Tibial artery (tissue), 4 donors: ENCODE data around the gene MDFIC.
A peak's percentile ranks its signal among the peaks of the same experiment; 100 is the strongest.

Experiments used
- DNase-seq, 2 donors: peaks; one replicate each; pipeline ENCODE4 v3.0.0-alpha.2; 2019
- H3K27ac ChIP-seq, 2 donors: fragments of 200-600 bp; sonication (generic) in 1 of 2; 1 replicate in 1 of 2; 2 replicates in 1 of 2; pipeline ENCODE4 v1.5.1; 2018 to 2019; ENCODE audit warnings: mild to moderate bottlenecking in 1 of 2
- H3K27me3 ChIP-seq, 2 donors: fragments of 200-600 bp; sonication (generic) in 1 of 2; one replicate each; pipeline versions ENCODE4 v1.5.1 to v1.6.0; 2016 to 2019
- H3K36me3 ChIP-seq, 3 donors: fragments of 200-600 bp; sonication (generic) in 2 of 3; one replicate each; pipeline ENCODE4 v1.5.1; 2016 to 2019; ENCODE audit warnings: mild to moderate bottlenecking in 2 of 3
- H3K4me1 ChIP-seq, 4 donors: fragments of 200-600 bp; sonication (generic) in 2 of 4; 1 replicate in 3 of 4; 2 replicates in 1 of 4; pipeline ENCODE4 v1.5.1; 2016 to 2019
- H3K4me3 ChIP-seq, 2 donors: fragments of 200-600 bp; sonication (generic) in 1 of 2; 1 replicate in 1 of 2; 2 replicates in 1 of 2; pipeline ENCODE4 v1.5.1; 2018 to 2019; ENCODE audit warnings: mild to moderate bottlenecking in 2 of 2
- H3K9me3 ChIP-seq, 3 donors: fragments of 200-600 bp; sonication (generic) in 1 of 3; one replicate each; pipeline ENCODE4 v1.5.1; 2016 to 2019
- intact Hi-C: fragments of 100-400 bp; cut with DNase I; formaldehyde crosslinking; loops from one replicate; pipeline ENCODE4 v1.15.0; 2023; ENCODE audit warnings: low total_unique reads
- TF ChIP-seq, protein P1 (sequence below), 2 experiments: fragments of 200-600 bp in 1 of 2; fragments of 450-650 bp in 1 of 2; IDR thresholded peaks; one replicate each; pipeline ENCODE4 v1.5.1; 2017 to 2019; ENCODE audit warnings: antibody characterized with exemption in 2 of 2, mild to moderate bottlenecking in 1 of 2, moderate library complexity in 1 of 2

Gene MDFIC

DNA sequence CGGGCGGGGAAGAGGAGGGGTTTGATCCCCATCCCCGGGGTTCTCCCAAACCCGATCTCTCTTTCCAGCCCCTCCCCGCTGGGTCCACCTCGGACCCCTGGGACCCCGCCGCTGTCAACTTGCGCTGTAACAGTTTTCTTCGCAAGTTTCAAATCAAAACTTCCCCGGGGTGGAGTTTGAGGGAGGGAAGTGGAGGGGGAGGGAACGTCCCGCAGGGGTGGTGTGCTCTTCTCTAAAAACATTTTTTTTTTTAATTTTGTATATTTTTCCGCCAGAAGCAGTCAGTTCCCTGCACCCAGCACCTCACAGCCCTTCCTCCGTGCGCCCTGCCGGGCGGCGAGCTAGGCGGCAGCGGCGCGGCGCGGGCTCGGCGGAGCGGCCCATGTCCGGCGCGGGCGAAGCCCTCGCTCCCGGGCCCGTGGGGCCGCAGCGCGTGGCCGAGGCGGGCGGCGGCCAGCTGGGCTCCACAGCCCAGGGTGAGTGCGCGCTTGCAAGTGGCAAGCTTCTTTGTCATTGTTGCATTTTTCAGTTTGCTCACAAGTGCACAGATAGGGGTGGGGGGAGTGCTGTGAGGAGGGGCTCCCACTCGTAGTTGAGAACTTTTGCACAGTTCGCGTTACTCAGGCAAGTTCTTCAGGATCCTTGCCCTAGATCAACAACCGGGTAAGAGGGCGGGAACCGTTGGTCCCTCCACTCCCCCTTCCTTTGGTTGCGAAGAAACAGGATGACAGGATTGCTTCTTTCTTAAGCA lies 933 bp downstream of the MDFIC start:
- Histone ChIP-seq H3K36me3 (no peaks in the 10 kb centered on the region), H3K9me3 (no peaks in the 10 kb centered on the region), H3K27me3 (no peaks in the 10 kb centered on the region), H3K27ac (peak overlapping the region; percentile 93 to 96), H3K4me3 (peak overlapping the region; percentile 71 to 88), H3K4me1 (peaks cover 0 to 15% (median 4%) of the 10 kb centered on the region in 4 donors)
- DNase-seq = peak; percentile 51 to 67
- intact Hi-C loops = no loop called here
- TF ChIP-seq, protein P1, sequence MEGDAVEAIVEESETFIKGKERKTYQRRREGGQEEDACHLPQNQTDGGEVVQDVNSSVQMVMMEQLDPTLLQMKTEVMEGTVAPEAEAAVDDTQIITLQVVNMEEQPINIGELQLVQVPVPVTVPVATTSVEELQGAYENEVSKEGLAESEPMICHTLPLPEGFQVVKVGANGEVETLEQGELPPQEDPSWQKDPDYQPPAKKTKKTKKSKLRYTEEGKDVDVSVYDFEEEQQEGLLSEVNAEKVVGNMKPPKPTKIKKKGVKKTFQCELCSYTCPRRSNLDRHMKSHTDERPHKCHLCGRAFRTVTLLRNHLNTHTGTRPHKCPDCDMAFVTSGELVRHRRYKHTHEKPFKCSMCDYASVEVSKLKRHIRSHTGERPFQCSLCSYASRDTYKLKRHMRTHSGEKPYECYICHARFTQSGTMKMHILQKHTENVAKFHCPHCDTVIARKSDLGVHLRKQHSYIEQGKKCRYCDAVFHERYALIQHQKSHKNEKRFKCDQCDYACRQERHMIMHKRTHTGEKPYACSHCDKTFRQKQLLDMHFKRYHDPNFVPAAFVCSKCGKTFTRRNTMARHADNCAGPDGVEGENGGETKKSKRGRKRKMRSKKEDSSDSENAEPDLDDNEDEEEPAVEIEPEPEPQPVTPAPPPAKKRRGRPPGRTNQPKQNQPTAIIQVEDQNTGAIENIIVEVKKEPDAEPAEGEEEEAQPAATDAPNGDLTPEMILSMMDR (IDR thresholded peaks at IDR 0.05) = no peak

DNA sequence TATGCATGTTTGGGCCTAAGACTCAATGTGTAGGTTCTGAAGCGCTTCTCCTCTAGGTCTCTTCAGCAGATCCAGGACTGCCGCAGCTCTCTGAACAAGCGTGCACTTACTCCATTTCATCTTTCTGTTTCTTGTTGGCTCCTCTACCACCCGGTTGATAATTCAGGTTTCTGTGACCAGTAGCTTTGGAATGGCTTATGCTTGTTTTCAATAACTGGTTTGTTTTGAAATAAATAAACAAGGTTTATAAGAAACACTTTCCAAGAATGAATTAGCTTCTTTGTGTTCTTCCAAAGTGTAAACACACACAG lies 1.5 kb downstream of the MDFIC start:
- intact Hi-C loops = no loop called here
- Histone ChIP-seq H3K4me3 (peak overlapping the region; percentile 71 to 88), H3K36me3 (no peaks in the 10 kb centered on the region), H3K27me3 (no peaks in the 10 kb centered on the region), H3K27ac (peak overlapping the region; percentile 93 to 96), H3K9me3 (no peaks in the 10 kb centered on the region), H3K4me1 (peaks cover 0 to 20% (median 4%) of the 10 kb centered on the region in 4 donors)
- no peak for DNase-seq
- TF ChIP-seq, protein P1 (IDR thresholded peaks at IDR 0.05) = no peak

DNA sequence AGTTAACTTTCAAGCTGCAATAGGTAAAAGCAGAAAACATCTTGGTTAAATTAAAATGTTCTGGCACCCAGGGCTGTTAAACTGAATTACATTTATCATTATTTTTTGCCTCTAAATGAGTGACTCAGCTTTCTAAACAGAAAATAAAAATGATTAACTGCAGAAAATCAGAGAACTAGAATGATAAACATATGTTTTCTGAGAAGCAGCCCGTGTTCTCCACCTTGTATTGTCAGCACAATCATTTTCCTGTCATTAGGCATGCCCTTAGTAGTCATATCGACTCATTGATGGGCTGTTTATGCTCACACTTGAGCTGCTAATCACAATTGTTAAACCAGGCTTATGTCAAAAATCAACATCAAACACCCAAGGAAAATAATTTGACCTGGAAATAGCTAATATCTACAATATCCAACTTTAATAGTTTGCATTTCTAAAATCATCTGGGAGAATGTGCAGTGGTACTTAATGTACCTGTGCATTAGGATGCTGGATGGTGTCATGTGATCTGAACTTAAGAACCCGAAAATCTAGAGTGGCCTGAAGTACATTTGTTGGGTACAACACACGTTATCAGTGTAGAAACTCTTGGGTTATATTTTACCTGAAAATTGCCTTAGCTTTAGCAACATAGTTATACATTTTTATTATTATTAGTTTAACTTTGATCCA lies 2.3 kb downstream of the MDFIC start:
- Histone ChIP-seq H3K4me1 (peaks cover 0 to 23% (median 4%) of the 10 kb centered on the region in 4 donors), H3K4me3 (peak overlapping the region; percentile 71 to 88), H3K9me3 (no peaks in the 10 kb centered on the region), H3K27me3 (no peaks in the 10 kb centered on the region), H3K36me3 (no peaks in the 10 kb centered on the region), H3K27ac (peak overlapping the region in 1 of 2 donors; percentile 93)
- no peak for DNase-seq
- TF ChIP-seq, protein P1 (IDR thresholded peaks at IDR 0.05) = no peak
- intact Hi-C loops = no loop called here

DNA sequence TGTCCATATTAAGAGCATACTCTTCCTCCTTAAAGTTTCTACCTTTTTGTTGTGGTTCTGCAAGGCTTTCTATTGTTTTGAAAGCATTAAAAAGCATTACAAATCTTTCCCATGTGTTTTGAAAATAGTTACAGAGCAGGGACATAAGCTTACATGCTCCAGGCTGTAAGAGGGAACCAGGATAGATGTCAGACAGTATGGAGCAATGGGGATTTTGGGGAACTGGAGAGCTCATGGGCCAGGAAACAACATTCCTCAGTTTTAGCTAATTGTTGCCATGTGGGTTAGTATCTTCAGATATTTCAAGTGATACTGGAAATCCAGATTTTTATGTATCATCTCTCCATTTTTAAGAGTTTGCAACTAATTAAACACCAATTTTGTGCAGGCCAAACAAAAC lies 3.5 kb downstream of the MDFIC start:
- H3K36me3 ChIP-seq = no peaks in the 10 kb centered on the region
- no peak for DNase-seq
- no peak overlapping the region for H3K4me3 ChIP-seq
- no peaks in the 10 kb centered on the region for H3K9me3 ChIP-seq
- no peaks in the 10 kb centered on the region for H3K27me3 ChIP-seq
- H3K4me1 ChIP-seq = peaks cover 0 to 29% (median 4%) of the 10 kb centered on the region in 4 donors
- intact Hi-C loops = no loop called here
- TF ChIP-seq, protein P1 (IDR thresholded peaks at IDR 0.05) = no peak
- H3K27ac ChIP-seq = no peak overlapping the region

DNA sequence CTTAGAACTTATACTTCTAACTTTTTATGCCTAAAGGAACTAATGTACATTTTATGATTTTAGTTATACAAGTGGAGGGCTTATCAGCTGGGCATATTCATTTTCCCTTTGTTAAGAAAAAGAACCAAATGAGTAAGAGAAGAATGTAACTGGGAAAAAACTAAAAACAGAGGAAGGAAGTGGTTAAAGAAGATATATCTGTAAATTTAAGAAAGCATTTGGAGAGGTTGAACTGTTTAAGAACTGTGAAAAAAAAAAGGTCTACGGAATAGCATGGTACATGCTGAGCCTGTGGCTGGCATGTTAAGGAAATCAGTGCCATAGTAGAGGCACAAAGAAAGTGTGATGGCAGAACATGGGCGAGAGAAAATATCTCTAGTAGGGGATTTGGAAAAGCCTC lies 6.2 kb downstream of the MDFIC start:
- Histone ChIP-seq H3K27me3 (no peaks in the 10 kb centered on the region), H3K27ac (no peak overlapping the region), H3K4me1 (peaks cover 0 to 48% (median 4%) of the 10 kb centered on the region in 4 donors), H3K4me3 (no peak overlapping the region), H3K36me3 (no peaks in the 10 kb centered on the region), H3K9me3 (no peaks in the 10 kb centered on the region)
- TF ChIP-seq, protein P1 (IDR thresholded peaks at IDR 0.05) = no peak
- intact Hi-C loops = no loop called here
- DNase-seq = no peak
